Activated T-cell treated with anti-CD3 and anti-CD28 coated beads, Interleukin-2, amount 50 U/mL, for 4 hours (primary cell): ENCODE results near the gene EPHB3. TPM values are rescaled to one million over a fixed set of nuclear protein-coding genes. Genes with fewer than 3 reads are reported as not detected.

Experiments
- ATAC-seq, 2 donors: fragments of 200-7000 bp; cut with Tn5 transposase; one replicate each; pipeline ENCODE4 v1.10.0; 2021
- DNase-seq: peaks from one replicate; pipeline ENCODE4 v3.0.0-alpha.2; 2020
- H3K27me3 Mint-ChIP-seq: one replicate; pipeline ENCODE4 v1.8.0; 2021; ENCODE audit warnings: low read depth, mixed read lengths
- H3K36me3 Mint-ChIP-seq: one replicate; pipeline ENCODE4 v1.8.0; 2022; ENCODE audit warnings: mixed read lengths; ENCODE audit not compliant: insufficient read depth
- H3K4me1 Mint-ChIP-seq: one replicate; pipeline ENCODE4 v1.8.0; 2021; ENCODE audit warnings: low read depth, mixed read lengths
- H3K4me3 Mint-ChIP-seq: one replicate; pipeline ENCODE4 v1.8.0; 2021; ENCODE audit warnings: mild to moderate bottlenecking, moderate library complexity, mixed read lengths
- H3K9me3 Mint-ChIP-seq: one replicate; pipeline ENCODE4 v1.8.0; 2021; ENCODE audit warnings: mixed read lengths
- total RNA-seq, 3 donors: library from RNA; stranded (reverse); gene quantifications; one replicate each; pipeline ENCODE4 v1.2.1, GENCODE V29; 2021

EPHB3 gene
- total RNA-seq, 3 donors from 2014 or later, result 0.15 TPM; not detected in 2

DNA sequence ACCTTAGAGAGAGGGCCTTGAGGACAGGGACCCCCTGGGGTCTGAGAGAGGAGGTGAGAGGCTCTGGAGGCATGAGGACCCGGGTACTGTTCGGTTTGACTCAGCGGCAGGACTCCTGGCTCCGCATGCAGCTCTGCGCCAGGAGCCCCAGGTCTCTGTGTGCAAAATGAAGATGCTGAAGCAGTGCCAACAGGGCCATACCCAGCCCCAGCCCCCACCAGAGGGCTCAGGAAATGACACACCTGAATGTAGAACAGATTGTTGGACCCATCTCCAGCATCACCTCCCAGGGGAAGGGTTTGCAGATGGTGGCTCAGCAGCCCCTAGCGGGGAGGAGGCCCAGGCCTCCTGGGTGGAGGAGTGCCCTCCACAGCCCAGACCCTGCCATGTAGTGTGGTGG is 30.2 kb downstream of the EPHB3 start:
- no peak for ATAC-seq
- no peaks in the 10 kb centered on the region for H3K4me1 Mint-ChIP-seq
- no peaks in the 10 kb centered on the region for H3K9me3 Mint-ChIP-seq
- H3K4me3 Mint-ChIP-seq, result no peak overlapping the region
- H3K36me3 Mint-ChIP-seq, result no peaks in the 10 kb centered on the region
- DNase-seq, result no peak
- no peaks in the 10 kb centered on the region for H3K27me3 Mint-ChIP-seq

- ATAC-seq (no peak), DNase-seq (no peak)
- Mint-ChIP-seq H3K4me3 (no peak overlapping the region), H3K27me3 (no peaks in the 10 kb centered on the region), H3K4me1 (no peaks in the 10 kb centered on the region), H3K36me3 (no peaks in the 10 kb centered on the region), H3K9me3 (no peaks in the 10 kb centered on the region)
Measured at GRCh38 chr3:184592371-184593219, 31.0 kb downstream of the EPHB3 start.

- Mint-ChIP-seq H3K27me3 (no peaks in the 10 kb centered on the region), H3K9me3 (no peaks in the 10 kb centered on the region), H3K36me3 (no peaks in the 10 kb centered on the region), H3K4me1 (no peaks in the 10 kb centered on the region), H3K4me3 (no peak overlapping the region)
- DNase-seq (no peak), ATAC-seq (no peak)
Measured at GRCh38 chr3:184593220-184593927, 31.8 kb downstream of the EPHB3 start.

- no peak for DNase-seq
- Mint-ChIP-seq H3K9me3 (no peaks in the 10 kb centered on the region), H3K36me3 (no peaks in the 10 kb centered on the region), H3K27me3 (no peaks in the 10 kb centered on the region), H3K4me3 (no peak overlapping the region), H3K4me1 (no peaks in the 10 kb centered on the region)
- no peak for ATAC-seq
Measured at GRCh38 chr3:184593928-184594303, 32.3 kb downstream of the EPHB3 start.

DNA sequence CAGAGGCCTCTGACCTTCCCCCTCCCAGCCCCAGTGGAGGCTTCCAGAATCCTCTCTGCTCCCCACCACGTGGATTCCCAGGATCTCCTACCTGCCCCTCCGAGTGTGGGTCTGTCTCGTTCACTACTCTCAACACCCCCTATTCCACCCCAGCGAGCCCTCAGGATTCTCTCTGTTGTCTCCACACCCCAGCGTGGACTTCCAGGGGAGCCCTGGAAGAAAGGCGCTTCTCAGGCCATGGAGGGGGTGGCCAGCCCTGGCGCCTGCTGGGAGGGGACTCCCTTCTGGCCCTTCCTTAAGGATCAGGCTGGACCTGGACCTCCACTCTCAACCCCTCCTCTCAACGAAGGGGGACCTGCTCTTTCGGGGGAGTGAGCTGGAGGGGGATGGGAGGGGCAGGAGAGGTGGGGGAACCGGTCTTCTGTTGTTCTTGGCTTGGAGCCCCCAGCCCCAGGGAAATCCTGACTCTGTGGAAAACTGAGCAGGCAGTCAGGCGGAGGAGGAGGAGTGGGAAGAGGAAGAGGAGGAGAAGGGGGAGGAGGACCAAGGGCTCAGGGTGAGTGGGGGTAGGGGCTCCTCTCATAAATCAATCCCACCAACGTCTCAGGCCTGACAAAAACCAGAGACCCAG is 32.9 kb downstream of the EPHB3 start:
- Mint-ChIP-seq H3K9me3 (no peaks in the 10 kb centered on the region), H3K36me3 (no peaks in the 10 kb centered on the region), H3K27me3 (no peaks in the 10 kb centered on the region), H3K4me1 (no peaks in the 10 kb centered on the region), H3K4me3 (no peak overlapping the region)
- no peak for ATAC-seq
- no peak for DNase-seq

- H3K36me3 Mint-ChIP-seq, result no peaks in the 10 kb centered on the region
- no peaks in the 10 kb centered on the region for H3K4me1 Mint-ChIP-seq
- H3K4me3 Mint-ChIP-seq, result no peak overlapping the region
- DNase-seq, result no peak
- H3K9me3 Mint-ChIP-seq, result no peaks in the 10 kb centered on the region
- H3K27me3 Mint-ChIP-seq, result peaks cover 10% of the 10 kb centered on the region
- no peak for ATAC-seq
Measured at GRCh38 chr3:184595726-184596125, 34.1 kb downstream of the EPHB3 start.

GRCh38 chr3:184596233-184596632 is 34.6 kb downstream of the EPHB3 start:
- Mint-ChIP-seq H3K4me3 (no peak overlapping the region), H3K9me3 (no peaks in the 10 kb centered on the region), H3K27me3 (peaks cover 15% of the 10 kb centered on the region), H3K4me1 (no peaks in the 10 kb centered on the region), H3K36me3 (no peaks in the 10 kb centered on the region)
- ATAC-seq (no peak), DNase-seq (no peak)

- Mint-ChIP-seq H3K36me3 (no peaks in the 10 kb centered on the region), H3K27me3 (peaks cover 17% of the 10 kb centered on the region), H3K4me1 (peaks cover under 1% of the 10 kb centered on the region), H3K9me3 (no peaks in the 10 kb centered on the region), H3K4me3 (no peak overlapping the region)
- ATAC-seq (no peak), DNase-seq (no peak)
Measured at GRCh38 chr3:184596886-184597575, 35.4 kb downstream of the EPHB3 start.

- Mint-ChIP-seq H3K27me3 (peaks cover 27% of the 10 kb centered on the region), H3K36me3 (no peaks in the 10 kb centered on the region), H3K4me3 (no peak overlapping the region), H3K9me3 (no peaks in the 10 kb centered on the region), H3K4me1 (peaks cover 10% of the 10 kb centered on the region)
- ATAC-seq (no peak), DNase-seq (no peak)
Measured at GRCh38 chr3:184597829-184598573, 36.4 kb downstream of the EPHB3 start.

GRCh38 chr3:184598574-184598927 is 37.0 kb downstream of the EPHB3 start:
- H3K9me3 Mint-ChIP-seq, result no peaks in the 10 kb centered on the region
- DNase-seq, result no peak
- H3K4me3 Mint-ChIP-seq, result no peak overlapping the region
- peaks cover 32% of the 10 kb centered on the region for H3K27me3 Mint-ChIP-seq
- no peak for ATAC-seq
- no peaks in the 10 kb centered on the region for H3K36me3 Mint-ChIP-seq
- peaks cover 14% of the 10 kb centered on the region for H3K4me1 Mint-ChIP-seq

DNA sequence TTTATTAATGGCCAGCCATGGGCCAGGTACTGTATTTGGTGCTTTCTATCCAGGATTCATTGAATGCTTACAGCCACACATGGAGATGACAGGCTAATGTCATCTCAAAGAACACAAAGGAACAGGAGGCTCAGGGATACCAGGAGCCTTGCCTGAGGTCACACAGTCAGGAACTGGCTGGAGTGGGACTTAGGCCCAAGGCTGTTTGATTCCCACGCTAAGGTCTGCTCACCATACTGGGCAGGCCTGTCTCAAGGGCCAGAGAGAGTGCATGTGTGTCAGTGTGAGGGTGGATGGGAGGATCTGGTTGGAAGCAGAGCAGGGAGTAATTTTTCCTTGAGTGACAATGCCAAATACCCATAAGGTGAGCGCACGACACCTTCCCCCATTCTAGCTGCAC is 37.6 kb downstream of the EPHB3 start:
- DNase-seq, result no peak
- Mint-ChIP-seq H3K4me3 (no peak overlapping the region), H3K4me1 (peaks cover 17% of the 10 kb centered on the region), H3K36me3 (no peaks in the 10 kb centered on the region), H3K27me3 (peaks cover 36% of the 10 kb centered on the region), H3K9me3 (no peaks in the 10 kb centered on the region)
- no peak for ATAC-seq

DNA sequence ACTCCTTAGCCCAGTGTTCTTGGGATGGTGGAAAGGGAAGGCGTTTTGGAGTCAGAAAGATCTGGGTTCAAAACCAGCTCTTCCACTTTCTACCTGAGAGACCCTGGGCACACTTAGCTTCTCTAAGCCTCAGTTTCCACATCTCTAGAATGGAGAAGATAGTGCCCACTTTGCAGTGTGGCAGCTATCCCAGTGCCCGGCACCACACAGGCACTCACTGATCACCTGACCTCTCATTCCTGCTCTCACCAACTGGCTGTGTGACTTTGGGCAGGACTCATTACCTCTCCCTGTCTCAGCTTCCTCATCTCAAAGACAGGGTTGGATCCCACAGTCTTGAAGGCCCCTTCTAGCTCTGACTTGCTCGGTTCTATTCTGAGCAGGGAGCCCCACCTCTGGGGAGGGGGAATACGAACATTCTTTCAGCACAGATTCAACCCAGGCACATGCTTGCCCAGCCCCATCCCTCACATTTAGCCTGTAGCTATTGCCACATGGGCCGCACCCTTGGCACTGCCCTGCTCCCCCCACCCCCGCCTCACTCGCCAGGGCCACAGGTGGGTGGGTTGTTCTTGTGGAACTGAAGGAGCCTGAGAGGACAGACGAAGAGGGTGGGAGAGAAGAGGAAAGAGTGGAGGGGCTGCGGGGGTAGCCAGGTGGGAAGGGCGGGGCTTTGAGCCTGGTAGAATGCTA is 39.2 kb downstream of the EPHB3 start:
- Mint-ChIP-seq H3K4me1 (peaks cover 20% of the 10 kb centered on the region), H3K4me3 (no peak overlapping the region), H3K27me3 (peaks cover 50% of the 10 kb centered on the region), H3K36me3 (no peaks in the 10 kb centered on the region), H3K9me3 (no peaks in the 10 kb centered on the region)
- ATAC-seq, result no peak
- no peak for DNase-seq

- no peak overlapping the region for H3K4me3 Mint-ChIP-seq
- H3K4me1 Mint-ChIP-seq, result peaks cover 21% of the 10 kb centered on the region
- ATAC-seq, result no peak
- H3K36me3 Mint-ChIP-seq, result no peaks in the 10 kb centered on the region
- H3K9me3 Mint-ChIP-seq, result no peaks in the 10 kb centered on the region
- DNase-seq, result no peak
- peaks cover 56% of the 10 kb centered on the region for H3K27me3 Mint-ChIP-seq
Measured at GRCh38 chr3:184601576-184602371, 40.2 kb downstream of the EPHB3 start.
